ENCODE measurements around the gene LINGO3.

Gene LINGO3

DNA sequence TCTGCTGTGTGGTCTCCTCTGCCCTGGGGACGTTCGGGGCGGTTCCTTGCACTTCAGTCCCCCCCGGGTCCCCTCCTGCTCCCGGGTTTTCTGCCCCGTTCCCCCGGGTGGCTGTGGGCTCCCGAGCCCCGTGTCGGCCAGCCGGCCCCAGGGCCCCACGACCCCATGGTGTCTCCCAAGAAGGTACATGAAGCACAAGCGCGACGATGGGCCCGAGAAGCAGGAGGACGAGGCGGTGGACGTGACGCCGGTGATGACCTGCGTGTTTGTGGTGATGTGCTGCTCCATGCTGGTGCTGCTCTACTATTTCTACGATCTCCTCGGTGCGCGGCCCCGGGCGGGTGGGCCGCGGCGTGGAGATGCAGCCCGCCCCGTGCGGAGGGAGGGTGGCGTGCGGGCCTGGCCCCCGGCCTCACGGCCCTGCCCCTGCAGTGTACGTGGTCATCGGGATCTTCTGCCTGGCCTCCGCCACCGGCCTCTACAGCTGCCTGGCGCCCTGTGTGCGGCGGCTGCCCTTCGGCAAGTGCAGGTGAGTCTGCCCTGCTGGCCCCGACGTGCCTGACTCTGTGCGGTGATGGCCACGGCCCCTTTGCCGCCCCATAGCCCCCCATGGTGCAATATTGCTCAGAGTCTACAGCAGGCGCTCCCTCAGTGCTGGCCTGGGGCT, 31.8 kb upstream of the LINGO3 start:
- no peak for DNase-seq (ENCODE audit: low read depth)

GRCh38 chr19:2338751-2339643, 31.0 kb upstream of the LINGO3 start:
- DNase-seq (ENCODE audit: low read depth) = no peak

DNA sequence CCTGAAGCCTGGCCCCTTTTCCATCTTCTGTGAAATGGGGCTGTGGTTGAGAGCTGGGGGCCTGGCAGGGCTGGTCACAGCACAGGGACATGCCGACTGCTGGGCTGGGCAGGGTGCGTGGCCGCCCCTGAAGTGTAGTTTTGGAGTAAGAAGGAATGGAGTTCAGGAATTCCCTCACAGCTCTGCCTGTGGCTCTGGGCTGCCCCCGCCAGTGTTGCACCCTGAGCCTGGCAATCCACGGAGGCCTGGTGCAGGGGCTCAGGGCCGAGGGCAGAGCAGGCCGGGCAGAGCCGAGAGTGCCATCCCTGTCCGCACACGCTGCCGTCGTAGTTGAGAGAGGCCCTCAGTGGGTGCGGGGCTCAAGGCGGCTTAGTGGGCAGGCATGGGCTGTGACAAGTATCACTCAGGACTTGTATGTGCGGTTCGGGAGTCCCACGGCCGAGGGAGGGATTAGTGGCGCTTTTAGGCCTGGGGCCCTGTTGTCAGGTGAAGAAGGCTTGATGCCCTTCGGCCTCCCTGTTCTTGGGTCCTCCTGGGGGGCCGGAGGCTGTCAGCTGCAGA, 30.2 kb upstream of the LINGO3 start:
- DNase-seq (ENCODE audit: low read depth) = no peak

DNA sequence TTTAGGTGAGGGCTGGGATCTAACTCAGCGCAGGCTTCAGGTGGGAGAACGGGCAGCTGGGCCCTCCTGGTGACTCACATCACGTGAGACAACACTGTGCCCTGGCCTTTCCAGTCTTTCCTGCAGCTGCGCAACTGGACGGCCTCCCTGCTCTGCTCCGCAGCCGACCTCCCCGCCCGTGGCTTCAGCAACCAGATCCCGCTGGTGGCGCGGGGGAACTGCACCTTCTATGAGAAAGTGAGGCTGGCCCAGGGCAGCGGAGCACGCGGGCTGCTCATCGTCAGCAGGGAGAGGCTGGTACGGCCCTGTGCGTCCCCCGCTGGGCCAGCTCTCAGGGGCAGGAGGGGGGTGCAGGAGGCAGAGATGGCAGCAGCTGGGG, 29.4 kb upstream of the LINGO3 start:
- DNase-seq (ENCODE audit: low read depth) = no peak

DNA sequence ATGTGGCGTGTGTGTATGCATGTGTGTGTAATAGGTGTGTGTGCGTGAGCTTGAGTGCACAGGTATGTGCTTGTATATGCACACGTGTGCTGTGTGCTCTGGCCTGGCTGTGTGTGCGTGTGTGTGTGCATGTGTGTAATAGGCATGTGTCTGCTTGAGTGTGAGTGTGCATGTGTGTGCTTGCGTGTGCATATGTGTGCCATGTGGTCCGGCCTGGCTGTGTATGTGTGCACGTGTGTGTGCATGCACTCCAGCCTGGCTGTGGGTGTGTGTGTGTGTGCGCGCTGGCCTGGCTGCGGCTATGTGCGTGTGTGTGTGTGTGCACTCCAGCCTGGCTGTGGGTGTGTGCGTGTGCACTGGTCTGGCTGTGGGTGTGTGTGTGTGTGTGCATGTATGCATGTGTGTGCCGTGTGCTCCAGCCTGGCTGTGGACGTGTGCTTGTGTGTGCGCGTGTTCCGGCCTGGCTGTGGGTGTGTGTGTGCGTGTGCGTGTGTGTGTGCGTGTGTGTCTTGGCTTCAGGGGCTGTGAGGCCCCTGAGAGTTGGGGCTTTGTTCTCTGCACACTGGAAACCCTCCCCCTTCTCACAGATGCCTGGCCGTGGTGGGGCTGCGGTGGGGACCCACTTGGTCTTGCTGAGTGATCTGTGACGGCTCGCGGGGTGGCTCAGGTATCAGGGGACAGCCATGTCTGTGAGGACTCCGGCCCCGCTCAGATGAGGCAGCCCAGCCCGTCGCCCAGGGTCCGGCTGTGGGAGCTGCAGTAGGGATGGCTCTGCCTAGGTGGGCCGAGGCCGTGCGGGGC, 28.8 kb upstream of the LINGO3 start:
- no peak for DNase-seq (ENCODE audit: low read depth)

DNA sequence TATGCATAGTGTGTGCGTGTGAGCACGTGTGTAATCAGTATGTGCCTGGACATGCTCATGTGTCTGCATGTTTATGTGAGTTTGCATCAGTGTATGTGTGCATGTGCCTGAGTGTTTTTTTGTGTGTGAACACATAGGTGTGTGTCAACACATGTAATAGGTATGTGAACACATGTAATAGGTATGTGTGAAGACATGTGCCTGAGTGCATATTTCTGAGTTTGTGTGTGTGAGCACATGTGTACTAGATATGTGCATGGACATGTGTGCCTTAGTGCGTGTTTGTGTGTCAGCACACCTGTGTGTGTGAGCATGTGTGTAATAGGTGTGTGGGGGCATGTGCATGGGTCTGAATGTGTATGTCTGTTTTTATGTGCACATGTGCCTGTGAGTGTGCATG, 27.9 kb upstream of the LINGO3 start:
- no peak for DNase-seq (ENCODE audit: low read depth)

GRCh38 chr19:2334986-2335846, 27.3 kb upstream of the LINGO3 start:
- no peak for DNase-seq (ENCODE audit: low read depth)

GRCh38 chr19:2334426-2334825, 26.5 kb upstream of the LINGO3 start:
- DNase-seq (ENCODE audit: low read depth) = no peak

DNA sequence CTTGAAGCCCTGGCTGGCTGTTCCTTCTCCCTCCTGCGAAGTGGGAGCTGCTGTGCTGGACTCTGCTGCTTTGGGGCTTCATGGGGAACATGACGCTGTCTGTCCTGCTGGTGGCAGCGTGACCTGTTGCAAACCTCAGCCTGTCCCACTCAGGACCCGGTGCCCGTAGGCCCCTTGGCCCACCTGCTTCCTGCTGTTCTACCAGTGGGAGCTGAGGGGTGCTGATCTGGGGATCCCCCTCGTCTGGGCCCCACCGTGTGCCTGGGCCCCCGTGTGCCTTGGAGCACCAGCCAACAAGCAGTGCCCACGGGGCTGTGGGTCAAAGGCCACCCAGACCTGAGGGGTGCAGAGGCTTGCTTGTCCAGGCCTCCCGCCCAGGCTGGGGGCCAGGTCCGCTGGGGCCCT, 25.9 kb upstream of the LINGO3 start:
- DNase-seq (ENCODE audit: low read depth) = no peak

- no peak for DNase-seq (ENCODE audit: low read depth)
Measured at GRCh38 chr19:2333027-2333806, 25.3 kb upstream of the LINGO3 start.

- DNase-seq (ENCODE audit: low read depth) = peak; percentile 40
Measured at GRCh38 chr19:2332341-2333026, 24.5 kb upstream of the LINGO3 start.

DNA sequence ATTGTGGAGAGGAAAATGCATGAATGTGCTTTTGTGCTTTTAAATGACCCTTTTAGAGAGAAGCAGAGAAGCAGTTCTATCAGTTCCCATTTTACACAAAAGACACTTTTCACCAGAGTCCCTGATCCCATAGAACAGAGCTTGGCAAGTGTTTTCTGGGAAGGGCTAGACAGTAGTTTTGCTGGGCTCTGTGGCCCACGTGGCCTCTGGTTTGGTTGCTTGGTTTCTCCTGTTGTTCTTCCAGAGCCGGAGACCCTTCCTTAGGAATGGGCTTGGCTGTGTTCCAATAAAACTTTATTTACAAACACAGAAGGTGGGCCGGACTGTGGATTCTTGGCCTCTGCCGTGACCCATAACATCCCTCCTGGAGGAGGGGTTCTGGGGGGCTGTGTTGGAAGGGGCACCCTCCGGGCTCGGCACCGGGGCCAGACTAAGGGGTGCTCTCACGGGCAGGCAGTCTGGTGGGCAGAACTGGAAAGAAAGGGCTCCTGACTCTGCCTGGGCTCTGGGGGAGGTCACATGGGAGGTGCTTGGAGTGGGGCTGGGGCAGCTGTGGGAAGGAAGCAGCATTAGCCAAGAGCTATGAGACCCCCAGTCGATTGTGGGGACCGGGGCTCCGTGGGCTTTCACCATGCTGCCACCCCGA, 23.8 kb upstream of the LINGO3 start:
- no peak for DNase-seq (ENCODE audit: low read depth)

- no peak for DNase-seq (ENCODE audit: low read depth)
Measured at GRCh38 chr19:2330632-2331284, 22.8 kb upstream of the LINGO3 start.

GRCh38 chr19:2330255-2330631, 22.3 kb upstream of the LINGO3 start:
- DNase-seq (ENCODE audit: low read depth) = no peak

DNA sequence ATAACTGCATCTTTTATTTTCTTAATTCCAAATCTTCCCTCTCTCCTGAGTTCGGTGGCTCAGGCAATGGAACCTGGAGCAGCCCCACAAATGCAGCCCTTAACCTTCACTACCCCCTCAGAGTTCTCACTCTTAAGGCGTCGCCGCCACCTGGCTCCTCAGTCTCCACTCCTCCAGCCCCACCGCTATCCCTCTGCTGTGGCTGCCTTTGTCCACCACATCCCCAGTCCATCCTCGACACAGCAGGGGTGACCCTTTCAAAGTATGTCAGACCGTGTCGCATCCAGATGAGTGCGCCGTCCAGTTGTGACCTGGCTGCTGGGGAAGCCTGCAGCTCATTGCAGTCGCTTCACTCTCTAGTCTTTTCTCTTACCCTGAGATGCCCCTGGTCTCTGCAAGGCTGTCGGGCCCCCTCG, 21.6 kb upstream of the LINGO3 start:
- no peak for DNase-seq (ENCODE audit: low read depth)

- no peak for DNase-seq (ENCODE audit: low read depth)
Measured at GRCh38 chr19:2329149-2329478, 21.2 kb upstream of the LINGO3 start.

GRCh38 chr19:2328401-2329148, 20.6 kb upstream of the LINGO3 start, which contains the start of the genes LSM7 and SPPL2B:
Gene LSM7 (minus strand): TSS chr19:2328586. CDS start chr19:2328566, 20 bp downstream.
Gene SPPL2B (plus strand): TSS chr19:2328684. CDS start chr19:2328710, 26 bp downstream.
- DNase-seq (ENCODE audit: low read depth) = peak; percentile 91

GRCh38 chr19:2327773-2328400, 19.9 kb upstream of the LINGO3 start:
- no peak for DNase-seq (ENCODE audit: low read depth)
